ENCODE measurements around the gene MAT2A. TPM values are rescaled to one million over a fixed set of nuclear protein-coding genes. Genes with fewer than 3 reads are reported as not detected.

Gene MAT2A
- 161 and 214 TPM in 2 replicates for total RNA-seq

DNA sequence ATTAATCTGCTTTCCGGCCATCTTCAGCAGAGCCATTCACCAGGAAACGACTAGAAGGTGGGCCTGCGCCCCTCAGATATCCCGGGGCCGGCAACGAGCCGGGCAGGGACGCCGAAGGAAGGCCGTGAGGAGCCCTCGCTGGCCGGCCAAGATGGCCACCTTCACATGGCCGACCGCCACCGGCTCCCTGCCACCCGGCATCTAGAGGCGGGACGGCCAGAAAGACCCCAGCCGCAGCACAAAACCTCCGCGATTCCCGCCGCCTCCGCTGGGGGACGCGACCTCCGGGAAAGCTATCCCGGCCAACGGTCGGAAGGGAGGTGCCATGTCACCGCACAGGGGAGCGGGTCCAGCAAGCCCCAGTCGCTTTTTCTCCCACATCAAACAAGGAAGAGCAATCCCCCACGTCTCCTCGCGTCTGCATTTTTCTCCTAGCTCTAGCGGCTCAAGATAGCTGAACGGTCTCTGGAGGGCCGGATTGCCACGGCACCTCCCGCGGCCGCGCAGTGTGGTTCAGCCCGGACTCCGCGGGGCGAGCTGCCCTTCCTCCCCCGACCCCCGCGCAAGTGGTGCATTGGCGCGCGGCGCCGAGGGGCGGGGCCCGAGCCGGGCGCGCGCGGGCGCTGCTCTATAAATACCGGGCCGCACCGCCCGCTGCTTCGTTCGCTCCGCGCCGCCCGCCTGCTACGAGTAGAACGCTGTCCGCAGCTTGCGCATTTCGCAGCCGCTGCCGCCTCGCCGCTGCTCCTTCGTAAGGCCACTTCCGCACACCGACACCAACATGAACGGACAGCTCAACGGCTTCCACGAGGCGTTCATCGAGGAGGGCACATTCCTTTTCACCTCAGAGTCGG is at the start of gene MAT2A:
Gene MAT2A, plus strand, starts transcription at position 662 of the 854 bp plus-strand sequence. Its CDS starts 120 bp downstream, at position 782.
- DNase-seq (ENCODE audit: low read depth, low spot score) = peak; percentile 82

DNA sequence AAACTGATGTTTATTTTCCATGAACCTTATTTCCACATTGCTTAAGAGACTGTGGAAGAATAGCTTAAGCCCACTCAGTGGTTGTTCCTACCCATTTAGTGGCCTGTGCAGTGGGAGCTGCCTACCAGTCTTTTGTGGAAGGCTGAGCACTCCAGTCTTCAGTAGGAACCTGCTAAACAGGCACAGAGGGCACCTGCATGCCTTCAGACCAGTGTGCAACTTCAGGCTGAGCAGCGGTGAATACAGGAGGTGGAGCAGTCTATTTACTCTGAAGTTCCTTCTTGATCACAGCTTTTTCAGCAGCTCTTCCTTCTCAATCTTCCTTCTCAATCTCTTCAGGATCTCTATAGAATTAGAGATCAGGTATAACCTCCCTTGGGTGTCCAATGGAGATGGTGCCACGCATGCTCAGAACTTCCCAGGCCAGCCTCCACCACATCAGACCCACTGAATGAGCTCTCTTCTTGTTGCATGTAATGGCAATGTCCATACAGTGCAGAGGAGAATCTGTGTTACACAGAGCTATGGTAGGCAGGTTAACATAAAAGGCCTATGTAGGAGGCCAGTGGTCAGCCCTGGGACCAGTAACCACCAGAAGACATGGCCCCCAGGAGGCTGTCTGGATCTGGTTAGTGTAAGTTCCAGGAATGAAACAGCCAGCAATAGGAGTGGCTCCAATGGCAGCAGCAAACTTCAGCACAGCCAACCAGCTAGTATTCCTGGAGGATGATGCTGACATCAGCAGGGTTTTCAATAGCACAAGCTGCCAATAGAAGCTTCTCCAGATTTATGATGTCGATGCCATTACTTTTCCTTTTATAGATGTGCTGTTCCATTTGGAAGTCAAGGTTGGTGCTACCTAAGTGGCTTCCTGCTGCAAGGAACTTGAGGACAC is 47.9 kb upstream of the MAT2A start:
- DNase-seq (ENCODE audit: low read depth, low spot score) = no peak

DNA sequence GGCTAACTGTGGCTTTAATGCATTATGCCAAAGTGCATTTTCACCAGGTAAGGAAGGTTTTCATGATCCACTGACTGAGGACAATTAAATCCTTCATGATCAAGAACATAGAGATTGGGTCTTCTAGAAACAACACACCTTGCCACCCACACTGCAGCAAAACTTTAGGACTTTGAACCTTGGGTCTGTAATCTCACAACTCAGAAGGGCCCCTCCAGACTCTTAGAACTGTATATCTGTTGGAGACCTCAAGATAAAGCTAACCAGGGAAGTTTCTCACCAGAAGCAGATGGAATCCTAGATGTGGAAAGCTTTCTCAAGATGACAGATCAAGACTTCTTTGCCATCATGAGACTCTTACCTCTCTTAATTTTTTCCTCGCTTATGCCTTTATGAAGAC is 42.5 kb upstream of the MAT2A start:
- DNase-seq (ENCODE audit: low read depth, low spot score) = no peak

DNA sequence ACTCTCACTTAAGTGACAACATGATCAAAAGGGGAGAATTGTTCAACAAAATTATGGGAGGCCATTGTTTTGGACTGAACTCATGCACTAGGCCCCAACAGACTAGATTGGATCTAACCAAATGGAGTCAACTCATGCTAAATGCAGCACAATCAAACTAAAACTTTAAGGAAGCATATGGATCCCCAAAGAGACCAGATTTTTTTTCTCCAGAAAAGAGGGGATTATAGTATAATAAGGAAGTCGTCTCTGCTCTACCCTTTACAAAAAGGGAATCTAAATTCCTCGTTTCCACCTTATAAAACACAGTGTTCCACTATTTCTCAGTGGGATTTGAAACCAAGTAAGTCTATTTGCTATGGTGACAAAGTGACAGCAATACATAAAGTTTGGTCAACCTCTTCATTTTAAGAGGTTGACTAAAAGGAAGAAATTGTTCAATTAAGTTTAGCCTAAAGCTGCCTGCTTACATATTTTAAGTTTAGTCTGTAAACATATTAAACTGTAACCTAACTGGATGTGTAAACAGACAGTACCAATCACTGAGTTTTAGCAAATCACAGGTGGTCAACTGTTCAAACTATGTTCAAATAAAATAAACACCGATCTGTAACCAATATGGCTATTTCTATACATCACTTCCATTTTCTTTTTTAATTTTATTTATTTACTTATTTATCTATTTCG is 40.9 kb upstream of the MAT2A start:
- no peak for DNase-seq (ENCODE audit: low read depth, low spot score)

DNA sequence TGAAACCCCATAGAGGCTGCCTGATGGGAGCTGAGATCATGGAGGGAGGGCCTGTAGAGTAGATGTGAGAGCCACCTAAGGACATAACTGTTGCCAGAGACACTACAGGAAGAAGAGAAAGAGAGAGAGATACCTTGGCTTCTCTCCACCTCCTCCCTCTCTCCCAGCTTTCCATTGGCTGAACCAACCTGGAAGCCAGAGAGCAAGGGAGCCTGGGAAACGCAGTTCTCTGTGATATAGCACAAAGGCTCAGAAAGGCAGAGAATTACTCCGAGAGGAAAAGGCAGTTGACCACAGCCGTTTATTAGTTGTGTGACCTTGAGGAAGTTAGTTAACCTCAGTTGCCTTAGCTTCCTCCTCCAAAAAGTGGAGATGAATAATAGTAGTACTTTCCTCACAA is 37.7 kb upstream of the MAT2A start:
- no peak for DNase-seq (ENCODE audit: low read depth, low spot score)

DNA sequence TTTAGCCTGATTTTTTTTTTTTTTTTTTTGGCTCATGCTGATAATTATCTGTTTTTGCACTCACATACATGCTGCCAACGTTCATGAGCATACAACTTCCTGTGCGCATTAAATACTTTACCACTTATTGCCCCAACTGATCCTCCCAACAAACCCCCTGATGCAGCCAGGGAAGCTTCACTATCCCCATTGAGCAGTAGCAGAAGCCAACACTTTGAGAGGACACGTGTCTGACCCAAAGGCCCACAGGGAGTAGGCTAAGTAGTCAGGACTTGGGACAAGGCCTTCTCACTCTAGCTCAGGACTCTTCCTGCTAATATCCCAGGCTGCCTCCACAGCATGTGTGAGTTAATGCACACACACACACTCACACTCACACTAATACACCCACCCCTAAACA is 36.2 kb upstream of the MAT2A start:
- DNase-seq (ENCODE audit: low read depth, low spot score) = no peak

DNA sequence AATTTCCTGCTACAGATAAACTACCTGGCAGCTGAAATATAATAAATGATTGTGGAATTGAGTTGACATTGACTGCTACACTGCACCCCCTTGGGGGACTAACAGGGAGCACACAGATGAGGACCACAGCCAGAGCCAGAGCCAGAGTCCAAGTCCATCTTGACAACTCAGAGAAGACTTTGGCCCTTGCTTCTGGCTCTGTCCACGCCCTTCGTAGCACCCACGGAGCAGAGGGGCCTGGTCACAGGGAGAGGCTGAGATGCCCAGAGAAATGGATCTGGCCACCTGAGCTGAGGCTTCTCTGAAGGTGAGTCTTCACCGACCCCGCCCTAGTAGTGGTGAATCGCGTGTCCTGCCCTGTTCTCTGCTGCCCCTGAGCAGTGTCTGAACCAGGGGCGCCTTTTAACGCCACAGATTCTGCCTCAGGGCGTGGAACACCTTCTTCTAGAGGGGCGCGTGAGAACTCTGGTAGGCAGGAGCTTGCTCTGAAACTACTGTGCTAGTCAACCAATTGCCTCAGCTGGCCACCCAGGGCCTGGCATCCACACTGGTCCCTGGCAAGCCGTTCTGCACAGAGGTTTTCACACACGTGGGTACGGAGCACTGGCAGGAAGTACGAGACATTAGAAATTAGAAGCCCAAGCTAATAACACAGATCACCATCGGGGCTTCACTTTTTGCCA is 35.7 kb upstream of the MAT2A start:
- DNase-seq (ENCODE audit: low read depth, low spot score) = no peak

DNA sequence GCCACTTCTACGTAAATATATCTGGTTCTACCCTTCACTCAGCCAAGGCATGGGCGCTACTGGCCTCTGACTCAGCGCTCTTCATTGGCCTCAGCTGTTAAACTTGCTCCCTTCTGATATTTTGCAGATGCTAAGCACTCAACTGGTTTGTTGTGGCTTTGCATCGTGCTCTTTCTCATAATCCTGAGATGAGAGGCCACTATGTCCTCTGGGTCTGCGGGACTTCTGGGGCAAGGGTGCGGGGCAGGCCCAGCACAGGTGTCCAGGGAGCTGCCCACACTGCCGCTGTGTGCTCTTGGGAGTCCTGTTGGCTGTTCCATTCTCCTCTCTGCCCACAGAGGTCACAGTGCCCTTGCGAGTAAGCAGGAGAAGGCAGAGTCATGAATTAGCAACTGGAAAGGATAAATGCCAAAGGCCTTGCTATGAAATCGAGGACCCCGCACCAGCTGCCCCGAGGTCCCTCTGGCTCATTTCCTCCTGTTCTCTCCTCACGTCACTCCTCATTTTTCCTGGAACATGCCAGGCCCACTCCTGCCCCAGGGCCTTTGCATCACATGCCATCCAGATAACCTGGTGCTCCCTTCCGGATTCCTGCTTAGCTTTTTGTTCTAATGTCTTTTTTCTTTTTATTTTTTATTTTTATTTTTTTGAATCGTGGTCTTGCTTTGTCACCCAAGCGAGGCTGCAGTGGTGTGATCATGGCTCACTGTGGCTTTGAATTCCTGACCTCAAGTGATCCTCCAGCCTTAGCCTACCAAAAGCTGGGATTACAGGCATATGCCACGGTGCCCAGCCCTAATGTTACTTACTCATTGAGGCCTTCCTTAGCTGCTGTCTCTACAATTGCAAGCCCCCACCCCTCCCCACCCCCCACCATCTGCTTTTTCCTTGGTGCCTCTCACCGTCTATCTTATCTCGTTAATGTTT is 34.9 kb upstream of the MAT2A start:
- peak; percentile 30 for DNase-seq (ENCODE audit: low read depth, low spot score)

DNA sequence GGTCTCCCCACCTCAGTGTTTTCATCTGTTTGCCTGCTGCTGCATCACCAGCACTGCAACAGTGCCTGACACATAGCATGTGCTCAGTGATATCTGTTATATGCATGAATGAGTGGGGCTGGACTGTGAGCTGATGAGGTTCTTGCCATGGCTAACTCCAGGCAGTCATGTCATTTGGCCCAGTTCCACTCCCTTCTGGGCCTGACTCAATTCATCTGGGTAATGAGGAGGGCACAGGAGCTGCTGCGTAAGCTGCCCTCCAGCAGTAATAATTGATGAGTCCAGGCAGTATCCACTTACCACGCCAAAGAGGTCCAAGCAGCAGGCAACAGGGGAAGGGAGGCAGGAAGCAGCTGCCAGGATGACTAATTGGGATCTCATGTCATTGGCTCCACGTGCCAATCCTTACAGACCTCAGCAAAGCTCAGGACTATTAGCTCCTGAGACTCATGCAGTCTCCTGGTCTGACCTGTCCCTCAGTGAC is 34.1 kb upstream of the MAT2A start:
- peak; percentile 94 for DNase-seq (ENCODE audit: low read depth, low spot score)

DNA sequence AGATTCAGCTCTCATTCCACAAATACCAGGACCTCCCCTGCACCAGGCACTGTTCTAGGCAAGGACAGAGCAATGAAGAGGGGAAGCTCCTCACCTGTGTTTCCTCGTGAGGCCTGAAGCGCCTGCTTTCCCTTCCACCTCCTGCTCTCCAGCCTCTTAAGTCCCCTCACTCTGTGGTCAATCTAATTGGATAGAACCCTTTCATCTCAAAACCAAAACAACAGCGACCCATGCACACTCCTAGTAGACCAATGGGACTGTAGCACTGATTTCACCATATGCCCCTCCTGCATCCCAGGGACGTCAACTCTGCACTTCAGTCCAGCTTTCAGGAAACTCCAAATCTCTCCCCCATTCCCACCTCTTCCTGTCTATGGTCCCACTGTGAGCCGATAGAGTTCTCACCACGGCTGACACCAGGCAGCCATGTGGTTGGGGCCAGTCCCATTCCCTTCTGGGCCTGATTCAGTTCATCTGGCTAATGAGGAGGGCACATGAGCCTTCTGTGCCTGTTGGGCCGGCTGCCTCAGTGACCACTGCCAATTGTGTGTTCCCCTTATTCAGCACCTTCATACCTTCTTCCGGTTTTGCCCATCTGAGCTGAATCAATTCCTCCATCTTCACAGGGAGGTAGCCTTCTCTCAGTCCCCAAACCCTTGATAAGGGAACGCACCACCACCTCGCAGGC is 33.3 kb upstream of the MAT2A start:
- DNase-seq (ENCODE audit: low read depth, low spot score) = no peak

DNA sequence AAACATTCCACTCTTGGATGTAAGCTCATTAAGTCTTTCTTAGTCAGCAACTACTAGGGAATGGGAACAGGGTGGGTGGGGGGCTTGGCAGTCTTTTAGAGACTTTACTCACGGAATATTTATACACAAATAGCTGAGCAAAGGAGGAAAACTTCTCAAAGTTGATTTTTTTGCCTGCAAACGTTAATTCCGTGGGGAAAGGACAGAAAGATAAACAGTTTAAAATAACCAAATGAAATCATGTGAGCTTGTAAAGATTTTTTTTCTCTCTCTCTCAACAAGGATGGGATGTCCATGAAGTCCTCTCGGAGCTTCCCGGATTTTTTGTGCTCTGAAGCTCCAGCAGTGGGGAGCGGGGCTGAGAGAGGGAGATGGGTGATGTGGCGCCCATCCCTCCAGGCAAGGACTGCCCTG is 32.2 kb upstream of the MAT2A start:
- DNase-seq (ENCODE audit: low read depth, low spot score) = no peak

DNA sequence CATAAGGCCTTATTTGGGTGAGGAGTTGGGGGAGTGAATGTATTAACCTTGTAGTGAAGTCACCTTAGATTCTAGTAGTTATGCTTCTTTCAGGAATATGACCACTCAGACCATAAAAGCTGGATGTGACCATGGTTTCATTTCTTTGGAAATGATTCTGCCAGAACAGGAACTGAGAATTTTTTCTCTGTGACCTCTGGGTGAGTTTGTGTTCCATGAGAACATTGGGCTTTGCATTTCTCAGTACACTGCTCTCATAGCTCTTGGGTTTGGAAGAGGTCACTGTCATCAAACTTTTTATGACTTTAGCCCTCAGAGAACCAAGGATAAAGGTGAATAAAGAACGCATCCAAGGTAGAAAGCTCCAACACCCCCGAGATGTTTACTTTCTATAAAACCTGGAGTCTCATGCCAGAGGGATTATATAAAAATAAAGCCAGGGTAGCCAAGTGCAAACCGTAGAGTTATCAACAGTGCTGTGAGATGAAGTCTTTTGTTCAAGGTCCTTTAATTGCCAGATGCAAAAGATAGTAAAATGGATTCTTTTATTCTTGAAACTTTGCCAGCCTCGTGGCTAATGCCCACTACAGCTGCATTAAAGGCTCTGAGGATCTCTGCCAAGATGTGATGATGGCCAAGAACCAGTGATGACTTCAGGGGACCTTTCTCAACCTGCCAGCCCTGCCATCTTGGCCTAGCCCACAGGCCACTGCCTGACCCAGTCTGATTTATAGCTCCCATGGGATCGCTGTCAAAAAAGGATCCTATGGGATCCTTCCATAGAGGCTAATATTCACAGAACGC is 27.8 kb upstream of the MAT2A start:
- DNase-seq (ENCODE audit: low read depth, low spot score) = peak; percentile 29

DNA sequence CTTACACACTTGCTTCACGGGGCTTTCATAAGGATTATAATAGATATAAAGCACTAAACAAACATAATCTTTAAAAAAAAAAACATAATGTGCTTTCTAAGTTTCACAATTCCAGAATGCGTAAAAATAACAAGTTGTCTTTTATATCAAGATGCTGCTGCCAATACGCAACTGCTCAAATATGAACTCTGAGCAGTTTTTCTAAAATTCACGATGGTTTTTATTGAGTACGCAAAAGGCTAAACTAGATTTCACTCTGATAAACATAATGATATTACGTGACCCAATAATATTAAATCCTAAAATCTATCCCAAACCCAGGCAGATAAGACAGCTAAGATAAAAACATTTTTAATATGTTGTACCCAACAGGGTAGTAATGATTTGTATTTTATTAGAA is 24.6 kb upstream of the MAT2A start:
- no peak for DNase-seq (ENCODE audit: low read depth, low spot score)

DNA sequence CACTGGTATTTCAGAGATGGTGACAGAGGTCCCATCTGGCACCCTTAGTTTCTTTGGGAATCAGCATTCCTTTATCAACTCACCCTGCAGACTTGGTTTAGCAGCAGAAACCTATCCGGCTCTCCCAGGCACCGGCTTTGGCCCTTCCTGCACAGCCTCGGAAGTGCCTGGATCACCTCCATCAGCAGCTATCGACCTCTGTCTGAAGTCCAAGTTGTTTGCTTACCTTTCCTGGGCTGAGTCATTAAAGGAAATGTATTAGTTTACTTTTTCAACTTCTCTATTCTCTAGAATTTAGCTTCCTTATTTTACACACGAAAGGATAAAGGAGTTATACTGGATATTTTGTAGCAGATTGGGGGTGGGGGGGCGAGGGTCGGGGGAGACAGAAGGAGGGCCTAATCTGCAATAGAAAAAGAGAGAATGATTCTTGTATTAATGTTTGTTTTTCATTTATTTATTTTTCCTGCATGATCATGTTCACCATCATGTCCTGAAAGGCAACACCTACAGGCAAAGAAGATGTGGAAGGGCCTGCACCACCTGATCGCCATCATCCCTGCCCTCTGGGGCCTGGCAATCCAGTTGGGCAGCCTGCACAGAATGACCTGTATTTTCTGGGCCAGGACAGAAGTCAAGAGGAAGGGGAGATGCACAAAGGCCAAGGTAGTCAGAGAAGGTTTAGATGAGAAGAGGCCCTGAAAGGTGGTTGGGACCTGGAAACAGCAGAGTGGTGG is 22.1 kb upstream of the MAT2A start:
- no peak for DNase-seq (ENCODE audit: low read depth, low spot score)

DNA sequence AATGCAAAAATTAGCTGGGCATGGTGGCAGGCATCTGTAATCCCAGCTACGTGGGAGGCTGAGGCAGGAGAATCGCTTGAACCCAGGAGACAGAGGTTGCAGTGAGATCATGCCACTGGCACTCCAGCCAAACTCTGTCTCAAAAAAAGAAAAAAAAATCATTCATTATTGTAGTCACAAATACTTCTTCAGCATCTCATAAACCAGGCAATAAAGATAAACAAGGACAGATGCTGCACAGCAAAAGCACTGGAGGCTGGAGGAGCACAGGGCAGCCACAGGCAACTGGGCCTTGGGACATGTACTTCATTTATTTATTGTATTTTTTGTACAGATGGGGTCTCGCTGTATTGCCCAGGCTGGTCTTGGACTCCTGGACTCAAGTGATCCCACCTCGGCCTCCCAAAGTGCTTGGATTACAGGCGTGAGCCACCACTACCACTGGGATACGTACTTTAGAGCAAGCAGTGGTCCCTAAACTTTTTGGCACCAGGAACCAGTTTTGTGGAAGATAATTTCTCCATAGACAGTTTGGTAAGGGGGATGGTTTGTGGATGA is 16.8 kb upstream of the MAT2A start:
- no peak for DNase-seq (ENCODE audit: low read depth, low spot score)

DNA sequence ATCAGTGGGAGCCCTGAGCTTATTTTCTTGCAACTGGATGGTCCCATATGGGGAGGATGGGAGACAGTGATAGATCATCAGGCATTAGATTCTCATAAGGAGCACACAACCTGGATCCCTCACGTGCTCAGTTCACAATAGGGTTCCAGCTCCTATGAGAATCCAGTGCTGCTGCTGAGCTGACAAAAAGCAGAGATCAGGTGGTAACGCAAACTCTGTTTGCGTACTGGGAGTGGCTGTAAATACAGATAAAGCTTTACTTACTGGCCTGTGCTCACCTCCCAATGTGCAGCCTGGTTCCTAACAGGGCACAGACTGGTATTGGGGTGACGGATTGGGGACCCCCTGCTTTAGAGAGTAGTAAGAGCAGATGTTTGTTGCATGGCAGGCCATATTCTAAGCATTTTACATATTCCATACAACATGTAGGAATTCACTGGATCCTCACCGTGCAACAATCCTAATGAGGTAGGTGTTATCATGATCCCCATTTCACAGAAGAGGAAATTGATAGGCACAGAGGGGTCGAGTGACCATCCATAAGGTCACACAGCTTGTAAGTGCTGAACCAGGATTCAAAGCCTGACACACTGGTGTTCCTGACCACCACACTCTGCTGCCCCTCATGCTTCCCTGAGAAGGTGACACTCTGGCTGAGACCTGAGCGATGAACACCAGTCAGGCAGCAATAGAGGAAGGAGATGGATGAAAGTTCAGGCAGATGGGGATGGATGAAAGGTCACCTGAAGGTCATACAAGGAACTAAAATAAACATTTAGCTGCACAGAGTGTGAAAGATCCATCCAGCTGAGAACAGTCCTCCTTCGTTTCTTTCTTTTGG is 15.7 kb upstream of the MAT2A start:
- no peak for DNase-seq (ENCODE audit: low read depth, low spot score)

DNA sequence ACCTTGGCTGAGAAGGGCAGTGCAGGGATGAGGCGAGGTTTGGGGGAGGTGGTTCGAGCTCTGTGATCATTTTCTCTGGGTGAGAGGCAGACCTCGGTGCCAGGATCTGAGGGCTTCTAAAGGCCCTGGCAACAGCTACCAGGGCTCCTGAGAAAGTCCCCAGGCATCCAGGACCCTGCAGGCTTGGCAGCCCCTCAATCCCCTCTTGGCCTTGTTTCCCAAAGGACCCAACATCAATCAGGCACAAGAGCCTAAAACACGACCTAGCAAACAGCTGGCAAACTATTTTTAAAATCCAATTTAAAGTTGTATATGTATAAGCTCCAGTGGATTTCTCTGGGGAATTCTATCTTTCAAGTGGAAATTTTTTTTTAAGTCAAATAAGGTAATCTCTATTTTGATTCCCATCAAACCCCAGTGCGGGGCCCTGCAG is 15.0 kb upstream of the MAT2A start:
- no peak for DNase-seq (ENCODE audit: low read depth, low spot score)

Data from pulmonary artery endothelial cell (primary cell).